ENCODE results near the gene KCNJ9. TPM values are rescaled to one million over a fixed set of nuclear protein-coding genes. Genes with fewer than 3 reads are reported as not detected.
"Not testable (repeated sequence)": the region's sequence is repeated elsewhere in the genome, so short reads cannot be mapped to it uniquely, and the experiment has no call there.

KCNJ9 gene
- total RNA-seq, 1 donor from 2014 or later = not detected

DNA sequence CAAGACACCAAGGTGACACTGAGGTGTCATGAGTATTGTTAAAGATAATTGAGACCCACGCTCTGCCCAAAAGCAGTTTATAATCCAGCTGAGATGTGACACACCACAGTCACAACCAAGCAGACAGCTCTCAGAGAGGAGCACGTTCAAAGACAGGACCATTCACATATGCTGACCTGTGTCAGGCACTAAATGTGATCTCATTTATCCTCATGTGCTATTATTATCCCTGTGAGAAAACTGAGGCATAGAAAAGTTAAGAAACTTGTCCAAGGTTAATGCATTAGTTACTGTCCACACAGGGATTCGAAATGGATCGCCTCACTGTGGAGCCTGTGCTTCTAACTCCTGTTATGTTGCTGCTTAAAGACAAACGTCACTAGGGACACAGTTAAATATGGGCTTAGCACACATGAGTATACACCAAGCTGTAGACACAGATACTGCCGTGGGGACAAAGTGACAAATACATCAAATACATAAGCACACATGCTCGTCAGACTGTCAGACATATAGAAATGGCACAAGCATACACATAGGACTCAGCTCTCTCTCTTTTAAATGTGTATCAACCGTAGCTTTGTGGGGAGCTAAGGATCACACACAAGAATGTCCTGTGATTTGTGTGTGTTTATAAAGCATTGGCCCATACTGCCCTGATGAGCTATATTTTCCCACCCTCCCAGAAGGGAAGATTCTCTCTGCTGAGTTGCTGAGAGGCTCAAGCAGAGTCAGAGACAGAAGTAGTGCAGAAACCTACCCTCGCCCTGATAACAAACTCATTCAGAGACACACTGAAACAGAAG is 20.6 kb downstream of the KCNJ9 start:
- no peak for DNase-seq (ENCODE audit: low spot score)

DNA sequence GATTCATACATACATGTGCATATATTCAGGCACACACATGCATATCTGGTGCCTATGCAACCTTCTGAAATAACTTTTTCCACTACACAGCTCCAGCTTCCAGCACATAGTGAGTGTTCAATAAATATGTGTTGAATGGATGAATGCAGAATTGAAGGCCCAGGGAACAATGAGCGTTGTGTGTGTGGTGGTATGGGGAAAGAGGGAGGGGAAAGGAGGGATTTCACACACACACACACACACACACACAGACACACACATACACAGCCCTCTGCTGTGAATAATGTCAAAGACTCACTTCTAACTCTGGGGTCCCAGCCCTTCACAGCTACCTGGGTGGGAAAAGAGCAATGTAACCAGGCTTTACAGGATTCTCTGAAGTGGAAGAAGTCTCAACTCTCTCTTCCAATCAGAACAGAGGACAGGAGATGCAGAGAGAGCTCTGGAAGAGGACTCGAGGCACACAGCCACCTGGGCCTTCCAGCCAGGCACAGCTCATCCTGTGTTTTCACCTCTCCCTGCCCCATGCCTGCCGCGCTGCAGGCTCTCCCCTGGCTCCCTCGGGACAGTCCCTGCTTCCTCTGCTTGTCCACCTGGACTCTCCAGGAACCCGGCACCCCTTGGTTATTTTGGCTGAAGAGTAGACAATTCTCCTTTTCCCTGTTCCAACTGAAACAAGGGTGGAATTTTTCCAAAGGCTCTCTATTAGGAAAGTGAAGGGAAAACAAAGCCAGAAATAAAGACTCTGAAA is 22.5 kb downstream of the KCNJ9 start:
- no peak for DNase-seq (ENCODE audit: low spot score)

DNA sequence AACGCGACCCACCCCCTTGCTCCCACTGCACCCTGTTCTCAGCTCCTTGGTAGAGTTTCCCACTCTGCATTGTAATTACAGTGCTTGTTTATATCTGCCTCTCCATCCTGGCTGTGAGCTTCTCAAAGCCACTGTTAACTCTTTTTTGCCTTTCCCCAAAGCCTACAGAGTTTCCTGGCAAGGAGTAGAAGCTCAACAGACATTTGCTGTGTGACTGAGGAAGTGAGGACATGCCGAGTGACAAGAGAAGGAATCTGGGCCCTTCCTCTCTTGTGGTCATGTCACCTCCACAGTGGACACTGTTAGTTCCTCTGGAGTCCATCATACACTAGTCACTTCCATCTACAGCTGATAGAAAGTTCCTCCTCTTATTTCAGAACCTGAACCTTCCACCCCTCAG is 23.1 kb downstream of the KCNJ9 start:
- no peak for DNase-seq (ENCODE audit: low spot score)

DNA sequence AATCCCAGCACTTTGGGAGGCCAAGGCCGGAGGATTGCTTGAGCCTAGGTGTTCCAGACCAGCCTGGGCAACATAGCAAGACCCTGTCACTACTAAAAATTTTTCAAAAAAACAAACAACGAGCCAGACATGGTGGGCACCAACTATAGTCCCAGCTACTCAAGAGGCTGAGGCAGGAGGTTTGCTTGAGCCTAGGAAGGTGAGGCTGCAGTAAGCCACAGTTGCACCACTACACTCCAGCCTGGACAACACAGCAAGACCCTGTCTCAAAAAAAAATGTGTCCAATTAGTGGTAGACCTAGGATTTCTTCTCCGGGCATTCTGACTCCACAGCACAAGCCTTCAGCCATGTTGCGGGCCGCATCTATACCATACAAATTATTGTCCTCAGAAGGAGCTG is 23.8 kb downstream of the KCNJ9 start:
- DNase-seq (ENCODE audit: low spot score) = no peak

DNA sequence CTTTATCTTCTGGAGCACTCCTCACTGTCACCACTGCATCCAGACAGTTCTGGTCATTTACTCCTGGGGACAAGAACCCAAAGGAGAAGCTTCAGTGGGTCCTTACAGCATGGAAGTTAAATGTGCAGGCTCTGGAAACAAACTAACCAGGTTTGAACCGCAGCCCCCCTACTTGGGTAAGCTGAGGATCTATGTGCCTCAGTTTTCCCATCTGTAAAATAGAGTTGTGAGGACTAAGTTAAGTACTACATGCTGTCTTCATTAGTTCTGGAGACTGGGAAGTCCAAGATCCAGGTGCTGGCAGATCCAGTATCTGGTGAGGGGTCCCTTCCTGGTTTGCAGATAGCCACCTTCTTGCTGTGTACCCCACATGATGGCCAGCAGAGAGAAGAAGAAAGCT is 26.2 kb downstream of the KCNJ9 start:
- no peak for DNase-seq (ENCODE audit: low spot score)

DNA sequence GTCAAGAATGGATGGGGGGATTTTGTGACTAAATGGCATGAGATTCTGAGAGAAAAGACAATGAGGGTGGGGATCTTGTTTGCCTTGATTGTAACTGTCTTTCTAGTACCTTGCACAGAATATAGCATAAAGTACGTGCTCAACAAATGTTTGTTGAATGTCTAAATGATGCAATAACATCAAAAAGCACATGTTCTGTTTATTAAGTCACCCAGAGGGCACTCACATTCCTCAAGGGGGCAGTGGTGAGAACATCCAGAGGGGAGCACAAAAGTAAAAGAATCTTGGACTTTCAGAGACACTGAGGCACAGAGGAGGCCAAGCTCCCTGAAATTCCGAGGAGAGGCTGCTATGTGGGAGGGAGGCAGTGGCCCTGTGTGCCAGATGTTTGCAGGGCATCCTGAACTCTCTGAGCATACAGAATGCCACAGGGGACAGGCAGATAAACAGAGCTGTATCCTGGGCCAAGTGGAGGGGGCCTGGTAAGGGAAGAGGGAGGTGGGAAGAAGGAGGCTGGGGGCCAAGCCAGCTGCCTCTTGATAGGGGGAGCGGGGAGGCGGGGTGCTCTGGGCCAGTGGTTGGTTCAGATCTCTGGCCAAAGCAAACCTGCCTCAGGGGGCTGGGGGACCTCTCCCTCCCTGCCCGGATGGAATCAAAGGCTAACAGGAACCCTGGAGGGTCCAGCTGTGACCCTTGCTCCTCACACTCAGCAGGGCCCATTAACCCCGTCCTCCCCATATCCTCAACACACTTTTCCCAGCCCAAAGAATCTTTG is 27.7 kb downstream of the KCNJ9 start:
- no peak for DNase-seq (ENCODE audit: low spot score)

DNA sequence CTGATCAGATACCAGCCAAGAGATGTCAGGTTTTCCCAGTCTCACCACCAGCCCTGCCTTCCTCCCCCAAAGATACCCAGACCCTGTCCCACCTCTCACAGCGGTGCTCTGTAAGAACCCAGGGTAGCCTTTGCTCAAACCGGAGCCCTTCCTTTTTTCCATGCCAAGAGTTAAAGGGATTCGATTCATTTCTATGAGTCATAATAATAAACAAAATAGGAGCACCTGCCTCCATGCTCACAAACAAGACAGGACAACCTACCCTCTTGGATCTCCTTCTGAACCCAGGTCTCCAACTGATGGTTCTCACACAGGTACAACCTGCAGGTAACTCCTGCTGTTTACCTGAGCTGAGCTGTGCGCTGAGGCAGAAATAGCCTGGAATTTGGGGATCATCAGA is 28.3 kb downstream of the KCNJ9 start:
- no peak for DNase-seq (ENCODE audit: low spot score)

DNA sequence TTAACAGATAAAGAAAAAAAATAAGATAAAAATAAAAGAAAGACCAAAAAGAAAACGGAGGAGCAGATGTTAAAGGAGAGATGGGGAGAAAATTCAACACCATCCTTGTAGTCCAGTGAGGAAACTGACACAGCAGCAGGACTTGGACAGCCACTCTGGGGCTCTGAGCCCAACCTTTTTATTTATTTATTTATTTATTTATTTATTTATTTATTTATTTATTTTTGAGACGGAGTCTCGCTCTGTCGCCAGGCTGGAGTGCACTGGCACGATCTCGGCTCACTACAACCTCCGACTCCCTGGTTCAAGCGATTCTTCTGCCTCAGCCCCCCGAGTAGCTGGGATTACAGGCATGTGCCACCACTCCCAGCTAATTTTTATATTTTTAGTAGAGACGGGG is 30.1 kb downstream of the KCNJ9 start:
- DNase-seq (ENCODE audit: low spot score) = not testable (repeated sequence)

DNA sequence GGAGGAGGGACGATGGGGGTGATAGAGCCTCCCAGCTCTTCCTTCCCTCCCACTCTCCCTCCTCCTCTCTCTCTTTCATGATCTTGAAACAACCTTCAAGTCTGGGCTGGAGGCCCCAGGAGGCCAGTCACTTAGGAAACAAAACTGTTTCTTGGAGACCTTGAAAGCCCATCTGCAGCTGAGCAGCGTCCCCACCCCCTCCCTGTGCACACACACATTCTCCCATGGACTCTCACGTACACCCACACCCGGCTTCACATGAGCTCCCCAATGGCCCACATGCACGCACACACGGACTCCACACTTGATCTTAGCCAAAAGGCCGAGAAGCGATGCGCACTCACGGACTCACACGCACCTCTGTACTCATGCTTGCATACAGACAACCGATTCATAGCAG is 31.0 kb downstream of the KCNJ9 start:
- no peak for DNase-seq (ENCODE audit: low spot score)

DNA sequence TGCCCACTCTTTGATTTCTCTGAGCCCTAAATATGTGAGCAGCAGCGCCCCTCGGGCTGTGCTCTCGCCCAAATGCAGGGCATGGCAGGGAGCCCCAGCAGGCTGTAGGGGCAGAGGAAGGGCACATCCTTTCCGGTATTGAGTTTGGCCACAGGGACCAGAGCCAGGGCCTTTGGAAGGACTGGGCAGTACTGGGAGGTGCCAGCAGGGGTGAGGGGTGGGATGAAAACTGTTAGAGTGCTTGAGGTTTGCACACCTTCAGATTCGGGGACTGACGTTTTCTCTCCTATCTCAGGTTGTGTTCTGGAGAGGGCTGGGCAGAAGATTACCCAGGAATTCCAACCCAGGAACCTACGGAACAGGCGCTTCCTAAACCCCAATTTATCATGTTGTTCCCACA is 32.1 kb downstream of the KCNJ9 start:
- DNase-seq (ENCODE audit: low spot score) = no peak

DNA sequence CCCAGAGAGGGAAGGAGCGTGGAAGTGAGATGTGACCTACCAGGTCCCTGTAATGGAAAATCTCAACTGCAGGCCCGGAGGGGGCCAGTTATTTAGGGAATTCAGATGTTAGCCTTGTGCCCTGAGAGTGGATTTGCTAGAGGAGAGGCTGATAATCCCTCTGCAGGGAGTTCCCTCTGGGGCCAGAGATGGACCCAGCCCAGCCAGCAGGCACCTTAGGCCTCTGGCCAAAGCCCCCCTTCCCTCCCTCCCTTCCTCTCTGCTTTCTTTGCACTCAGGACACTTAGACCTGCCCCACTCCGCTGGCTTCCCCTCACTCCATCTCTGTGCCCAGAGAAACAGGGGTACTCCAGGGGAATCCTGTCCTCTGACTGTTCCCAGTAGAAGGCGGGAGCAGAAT is 32.7 kb downstream of the KCNJ9 start:
- no peak for DNase-seq (ENCODE audit: low spot score)

DNA sequence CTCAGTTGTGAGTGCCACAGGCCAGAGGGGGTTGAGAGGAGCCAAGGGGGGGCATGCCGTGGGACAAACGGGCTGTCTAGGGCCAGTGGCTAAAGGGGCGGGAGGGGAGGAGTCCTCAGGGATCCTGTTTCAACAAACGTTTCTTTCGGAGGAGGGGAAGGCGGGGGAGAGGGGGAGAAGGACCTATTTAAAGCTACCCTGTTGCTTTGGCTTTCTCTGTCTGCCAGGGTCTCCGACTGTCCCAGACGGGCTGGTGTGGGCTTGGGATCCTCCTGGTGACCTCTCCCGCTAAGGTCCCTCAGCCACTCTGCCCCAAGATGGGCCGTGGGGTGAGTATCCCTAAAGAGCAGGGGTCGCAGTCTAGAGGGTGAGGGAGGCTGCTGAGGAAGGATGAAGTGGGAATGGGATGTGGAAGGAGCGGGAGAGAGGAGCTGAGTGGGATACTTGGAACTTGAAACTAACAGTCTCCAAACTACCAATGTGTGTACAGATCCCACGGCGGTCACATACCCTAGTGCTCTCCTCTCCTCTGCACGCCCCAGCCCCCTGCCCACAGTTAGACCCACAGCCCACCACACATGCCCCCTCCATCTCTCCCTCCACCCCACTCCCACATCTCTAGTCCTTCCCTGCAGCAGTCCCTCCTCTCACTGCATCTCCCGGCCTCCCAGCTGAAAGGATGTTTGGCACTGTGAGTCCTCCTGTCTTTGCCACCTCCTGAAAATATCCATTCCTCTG is 34.4 kb downstream of the KCNJ9 start, which contains the start of gene ATP1A2:
TSS of gene ATP1A2 (plus strand) at position 215 of the 738 bp plus-strand sequence. CDS start at position 318, 103 bp downstream.
- DNase-seq (ENCODE audit: low spot score) = no peak

DNA sequence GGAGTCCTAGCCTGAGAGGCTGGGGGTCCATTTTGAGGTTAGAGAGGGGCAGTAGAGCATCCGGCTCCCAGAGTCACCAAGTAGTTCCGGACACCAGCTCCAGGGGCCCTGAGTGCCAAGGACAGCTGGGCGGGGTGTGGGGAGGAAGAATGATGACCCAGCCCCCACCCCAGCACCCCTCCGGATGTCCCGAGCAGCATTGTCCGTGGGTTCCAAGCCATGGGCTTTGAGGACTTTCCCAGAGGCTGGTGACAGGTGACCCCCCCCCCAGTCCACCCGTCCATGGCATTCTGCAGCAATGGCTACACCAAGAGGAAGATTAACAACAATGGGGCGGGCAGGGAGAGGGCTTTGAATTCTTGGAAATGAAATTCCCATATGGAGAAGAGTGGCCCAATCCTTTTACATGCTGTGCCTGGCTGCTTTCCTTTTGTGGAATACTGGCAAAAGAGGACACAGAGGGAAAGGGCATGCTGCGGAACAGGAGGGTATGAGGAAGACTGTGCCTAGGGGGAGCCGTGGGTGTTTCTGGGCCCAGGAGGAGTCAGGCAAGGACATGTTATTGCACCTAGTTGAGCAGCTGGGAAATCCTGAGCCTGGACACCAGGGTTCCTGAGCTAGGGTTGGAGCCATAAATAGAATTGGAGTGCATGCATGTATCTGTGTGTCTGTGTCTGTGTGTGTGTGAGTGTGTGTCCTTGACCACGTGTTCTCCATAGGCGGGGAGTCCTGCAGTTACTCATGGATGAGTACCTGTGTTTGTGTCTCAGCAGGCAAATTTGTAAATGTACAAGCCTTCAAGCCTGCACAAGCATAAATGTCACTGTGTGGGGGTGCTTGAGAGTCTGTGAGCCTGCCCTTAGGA is 35.2 kb downstream of the KCNJ9 start:
- no peak for DNase-seq (ENCODE audit: low spot score)

DNA sequence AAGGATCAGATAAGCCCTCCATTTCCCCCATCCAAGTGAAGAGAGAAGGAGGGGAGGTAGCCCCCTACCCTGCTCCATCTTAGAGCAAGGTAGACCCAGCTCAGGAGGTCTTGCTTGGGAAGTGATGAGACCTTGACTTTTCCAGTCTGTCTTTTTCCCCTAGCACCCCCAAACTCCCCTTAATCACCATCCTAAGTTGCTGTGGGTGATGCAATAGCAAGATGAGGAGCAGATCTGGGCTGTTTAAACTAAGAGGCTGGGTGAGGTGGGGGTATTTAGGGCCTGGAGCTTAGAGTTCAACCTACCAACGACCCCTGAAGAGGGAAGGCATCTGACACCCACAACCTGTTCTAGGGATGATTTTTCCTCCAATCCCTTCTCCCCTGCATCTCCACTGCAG is 36.0 kb downstream of the KCNJ9 start:
- no peak for DNase-seq (ENCODE audit: low spot score)

DNA sequence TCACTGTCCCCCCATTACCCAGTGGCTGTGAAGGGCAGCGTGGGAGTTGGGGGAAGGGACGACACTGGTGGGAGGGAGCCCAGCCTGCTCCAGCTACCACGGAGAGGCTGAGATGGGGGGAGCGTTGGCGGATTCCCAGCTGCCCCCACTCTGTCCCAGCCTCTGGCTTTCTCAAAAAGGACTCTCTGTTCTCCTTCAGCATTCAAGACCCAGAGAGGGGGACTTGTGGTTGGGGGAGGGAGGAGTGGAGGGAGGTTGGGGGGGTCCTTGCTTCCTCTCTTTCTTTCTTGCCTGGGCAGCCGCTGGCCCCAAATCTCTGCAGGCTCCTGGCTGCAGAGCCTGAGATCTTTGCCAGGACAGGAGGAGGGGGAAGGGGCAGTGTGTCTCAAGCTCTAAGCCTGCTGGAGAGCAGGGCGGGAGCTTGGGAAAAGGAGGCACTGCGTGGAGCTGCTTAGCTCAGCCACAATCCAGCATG is 36.4 kb downstream of the KCNJ9 start:
- no peak for DNase-seq (ENCODE audit: low spot score)

DNA sequence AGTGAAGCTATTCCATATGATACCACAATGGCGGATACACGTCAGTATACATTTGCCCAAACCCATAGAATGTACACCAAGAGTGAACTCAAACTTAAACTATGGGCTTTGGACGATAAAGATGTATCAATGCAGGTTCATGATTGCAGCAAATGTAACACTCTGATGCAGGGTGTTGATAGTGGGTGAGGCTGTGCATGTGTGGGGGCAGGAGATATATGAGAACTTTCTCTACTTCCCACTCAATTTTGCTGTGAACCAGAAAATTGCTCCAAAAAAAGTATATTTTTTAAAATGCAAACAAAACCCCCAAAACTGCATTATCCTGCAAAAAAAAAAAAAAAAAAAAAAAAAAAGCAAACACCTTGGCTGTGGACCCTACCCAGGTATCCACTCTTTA is 37.6 kb downstream of the KCNJ9 start:
- no peak for DNase-seq (ENCODE audit: low spot score)

DNA sequence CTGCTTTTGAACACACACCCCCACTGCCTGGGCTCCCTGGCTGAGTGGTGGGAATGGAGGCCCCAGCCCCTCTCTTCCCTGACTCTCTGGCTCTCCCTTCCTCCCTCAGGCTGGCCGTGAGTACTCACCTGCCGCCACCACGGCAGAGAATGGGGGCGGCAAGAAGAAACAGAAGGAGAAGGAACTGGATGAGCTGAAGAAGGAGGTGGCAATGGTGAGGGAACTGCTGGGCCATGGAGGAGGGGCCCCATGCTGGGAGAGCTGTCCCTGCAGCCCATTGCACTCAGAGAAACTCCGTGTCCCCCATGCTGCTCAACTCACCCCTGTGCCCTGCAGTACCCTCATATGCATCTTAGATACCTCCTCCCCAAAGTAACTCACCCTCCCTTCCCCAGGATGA is 39.5 kb downstream of the KCNJ9 start:
- DNase-seq (ENCODE audit: low spot score) = no peak

DNA sequence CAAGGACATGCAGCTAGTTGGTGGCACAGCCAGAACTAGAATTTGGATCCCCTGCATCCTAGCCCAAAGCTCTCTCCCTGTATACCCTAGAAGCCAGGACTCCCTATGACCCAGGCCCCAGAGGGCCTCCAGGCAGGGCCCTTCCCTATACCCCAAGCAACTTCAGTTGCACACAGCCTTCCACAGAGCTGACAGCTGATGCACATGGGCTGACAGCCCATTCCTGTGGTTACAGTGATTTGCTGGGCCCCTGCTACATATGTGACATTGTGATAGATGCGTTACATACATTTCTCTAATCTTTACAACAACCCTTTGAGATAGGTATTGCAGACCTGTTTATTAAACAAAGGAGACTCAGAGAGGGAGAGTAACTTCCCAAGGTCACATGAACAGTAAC is 40.0 kb downstream of the KCNJ9 start:
- no peak for DNase-seq (ENCODE audit: low spot score)

DNA sequence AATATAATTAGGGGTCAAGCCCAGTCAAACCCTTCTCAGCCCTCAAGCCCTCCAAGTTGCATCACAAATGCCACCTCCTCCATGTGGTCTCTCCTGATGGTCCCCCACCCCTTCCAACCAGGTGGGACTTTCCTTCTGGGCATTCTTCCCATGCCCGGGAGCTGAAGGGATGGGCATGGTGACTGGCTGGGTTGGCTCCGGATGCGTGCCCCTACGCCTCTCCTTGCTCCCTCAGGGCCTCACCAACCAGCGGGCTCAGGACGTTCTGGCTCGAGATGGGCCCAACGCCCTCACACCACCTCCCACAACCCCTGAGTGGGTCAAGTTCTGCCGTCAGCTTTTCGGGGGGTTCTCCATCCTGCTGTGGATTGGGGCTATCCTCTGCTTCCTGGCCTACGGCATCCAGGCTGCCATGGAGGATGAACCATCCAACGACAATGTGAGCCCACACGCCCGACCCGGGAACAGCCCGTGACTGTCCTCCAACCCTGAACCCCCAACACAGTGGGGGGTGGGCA is 41.7 kb downstream of the KCNJ9 start:
- no peak for DNase-seq (ENCODE audit: low spot score)

DNA sequence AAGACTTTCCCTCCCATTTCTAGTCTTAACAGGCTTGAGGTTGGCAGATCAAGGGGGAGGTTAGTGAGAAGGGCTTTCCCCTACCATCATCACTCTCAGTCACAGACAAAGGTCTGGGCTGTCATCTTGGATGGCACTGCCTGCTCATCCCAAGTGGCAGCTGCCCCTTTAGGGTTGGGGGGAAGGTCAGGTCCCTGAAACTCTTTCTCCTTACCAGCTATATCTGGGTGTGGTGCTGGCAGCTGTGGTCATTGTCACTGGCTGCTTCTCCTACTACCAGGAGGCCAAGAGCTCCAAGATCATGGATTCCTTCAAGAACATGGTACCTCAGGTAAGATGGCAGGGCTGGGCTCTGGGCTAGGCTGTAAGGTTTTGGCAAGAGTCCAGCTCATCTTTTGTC is 42.4 kb downstream of the KCNJ9 start:
- no peak for DNase-seq (ENCODE audit: low spot score)

Data from mesenteric fat pad (tissue), 1 donor.